Skeletal muscle tissue (tissue), 4 donors: ENCODE data around the gene ING3. TPM values are rescaled to one million over a fixed set of nuclear protein-coding genes. Genes with fewer than 3 reads are reported as not detected.
"Not testable (repeated sequence)": the region's sequence is repeated elsewhere in the genome, so short reads cannot be mapped to it uniquely, and the experiment has no call there.

Experiments used
- H3K27ac ChIP-seq: one replicate; pipeline ENCODE4 v1.7.0; 2013; ENCODE audit warnings: mild to moderate bottlenecking, low read depth, low read length, inconsistent platforms
- H3K27me3 ChIP-seq, 3 donors: one replicate each; pipeline ENCODE4 v1.7.0; 2013; ENCODE audit warnings: low read length in 3 of 3; ENCODE audit not compliant: control insufficient read depth in 3 of 3, insufficient read depth in 3 of 3
- H3K36me3 ChIP-seq, 3 donors: one replicate each; pipeline ENCODE4 v1.7.0; 2013; ENCODE audit warnings: low read length in 3 of 3; ENCODE audit not compliant: control insufficient read depth in 3 of 3, insufficient read depth in 3 of 3
- H3K4me1 ChIP-seq, 3 donors: one replicate each; pipeline ENCODE4 v1.7.0; 2013; ENCODE audit warnings: low read length in 3 of 3, mild to moderate bottlenecking in 3 of 3; ENCODE audit not compliant: control insufficient read depth in 3 of 3, insufficient read depth in 3 of 3
- H3K4me3 ChIP-seq, 3 donors: one replicate each; pipeline ENCODE4 v1.7.0; 2013; ENCODE audit warnings: low read length in 3 of 3
- H3K9ac ChIP-seq, 3 donors: one replicate each; pipeline ENCODE4 v1.7.0; 2013; ENCODE audit warnings: low read length in 3 of 3, mild to moderate bottlenecking in 3 of 3, moderate library complexity in 2 of 3, low read depth in 1 of 3
- H3K9me3 ChIP-seq, 3 donors: one replicate each; pipeline ENCODE4 v1.7.0; 2013; ENCODE audit warnings: low read length in 3 of 3; ENCODE audit not compliant: control insufficient read depth in 3 of 3
- total RNA-seq: library from RNA; depleted of rRNA; stranded (reverse); fragments of >200 nt; gene quantifications from one replicate; pipeline ENCODE4 v1.2.3, GENCODE V29; 2014
- donor health status: Osteomylitis.

Gene ING3
- total RNA-seq, 1 donor from 2014 or later, result 11.5 TPM

DNA sequence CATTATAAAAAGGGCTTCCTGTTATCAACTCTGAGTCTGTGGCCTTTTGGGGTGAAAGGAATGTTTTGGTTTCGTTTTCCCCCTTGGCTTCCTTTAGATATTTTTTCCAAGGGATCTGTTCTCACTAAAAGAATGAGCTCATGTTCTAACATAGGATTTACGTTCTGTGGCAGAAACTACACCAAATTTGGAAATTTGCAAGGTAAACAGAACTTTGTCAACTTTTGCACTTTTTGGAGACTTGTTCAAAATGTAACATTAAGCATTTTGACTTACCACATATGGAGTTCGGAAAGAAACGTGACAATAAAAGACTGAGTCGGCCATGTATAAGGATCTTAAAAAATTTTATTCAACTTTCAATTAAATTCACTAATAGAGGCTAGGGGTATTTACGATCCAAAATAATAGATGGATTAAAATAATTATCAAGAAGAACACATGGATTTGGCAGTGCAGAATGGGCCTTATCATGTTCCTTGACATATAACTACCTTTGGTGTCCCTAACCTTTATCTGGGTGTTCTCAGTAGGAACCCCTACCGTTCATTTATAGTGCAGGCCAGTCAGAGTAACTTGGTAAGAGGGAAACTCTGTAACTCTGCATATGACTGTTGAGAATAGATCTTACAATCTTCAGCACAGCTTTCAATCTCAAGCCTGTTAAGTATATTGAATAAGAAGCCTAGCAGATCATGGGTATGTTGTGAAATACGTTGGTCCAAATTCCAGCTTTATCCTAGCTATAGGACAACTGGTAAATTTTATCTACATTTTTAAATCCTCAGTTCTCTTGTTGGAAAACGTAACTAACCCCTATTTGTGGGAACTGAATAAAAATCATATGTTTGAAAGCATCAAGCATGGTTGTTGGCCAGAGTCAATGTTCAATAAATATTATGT is 49.8 kb downstream of the ING3 start:
- H3K27me3 ChIP-seq, result no peaks in the 10 kb centered on the region
- H3K27ac ChIP-seq, result peak overlapping the region; percentile 55
- no peaks in the 10 kb centered on the region for H3K9me3 ChIP-seq
- H3K36me3 ChIP-seq, result peaks cover 0 to 2% (median 0%) of the 10 kb centered on the region in 3 donors
- no peak overlapping the region for H3K9ac ChIP-seq
- peak overlapping the region in 1 of 3 donors; percentile 1 for H3K4me3 ChIP-seq
- peaks cover 41 to 51% (median 48%) of the 10 kb centered on the region in 3 donors for H3K4me1 ChIP-seq

DNA sequence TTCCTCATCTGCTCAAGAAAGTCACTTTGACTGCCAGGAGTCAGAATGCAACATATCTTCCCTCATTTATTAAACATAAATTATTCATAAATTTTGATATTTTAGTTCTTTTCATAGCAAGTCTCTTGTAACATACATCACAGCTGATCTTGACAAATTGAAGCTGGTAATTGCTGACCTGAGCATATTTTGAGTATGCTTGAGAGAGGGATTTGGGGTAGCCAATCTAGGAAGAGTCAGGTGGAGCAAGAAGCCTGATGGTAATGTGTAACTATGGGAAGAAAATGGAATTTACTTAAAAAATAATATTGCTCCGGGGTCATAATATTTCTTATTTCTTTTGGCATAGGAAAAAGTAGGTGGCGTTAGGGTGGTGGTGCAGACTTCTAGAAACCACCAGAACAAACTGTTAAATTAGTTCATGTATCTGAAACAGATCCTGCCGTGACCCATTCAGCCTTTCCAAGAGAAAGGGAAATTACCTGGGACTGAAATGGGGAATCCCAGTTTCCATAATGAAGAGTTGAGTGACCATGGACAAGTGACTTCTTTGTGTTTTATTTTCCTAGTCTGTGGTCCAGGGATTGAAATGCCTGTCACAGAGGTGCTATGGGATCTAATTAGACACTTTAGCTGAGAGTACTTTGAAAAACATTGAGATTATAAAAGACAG is 50.8 kb downstream of the ING3 start:
- Histone ChIP-seq H3K4me3 (no peak overlapping the region), H3K36me3 (peaks cover 0 to 2% (median 0%) of the 10 kb centered on the region in 3 donors), H3K4me1 (peaks cover 44 to 52% (median 46%) of the 10 kb centered on the region in 3 donors), H3K9ac (no peak overlapping the region), H3K9me3 (no peaks in the 10 kb centered on the region), H3K27me3 (no peaks in the 10 kb centered on the region), H3K27ac (no peak overlapping the region)

DNA sequence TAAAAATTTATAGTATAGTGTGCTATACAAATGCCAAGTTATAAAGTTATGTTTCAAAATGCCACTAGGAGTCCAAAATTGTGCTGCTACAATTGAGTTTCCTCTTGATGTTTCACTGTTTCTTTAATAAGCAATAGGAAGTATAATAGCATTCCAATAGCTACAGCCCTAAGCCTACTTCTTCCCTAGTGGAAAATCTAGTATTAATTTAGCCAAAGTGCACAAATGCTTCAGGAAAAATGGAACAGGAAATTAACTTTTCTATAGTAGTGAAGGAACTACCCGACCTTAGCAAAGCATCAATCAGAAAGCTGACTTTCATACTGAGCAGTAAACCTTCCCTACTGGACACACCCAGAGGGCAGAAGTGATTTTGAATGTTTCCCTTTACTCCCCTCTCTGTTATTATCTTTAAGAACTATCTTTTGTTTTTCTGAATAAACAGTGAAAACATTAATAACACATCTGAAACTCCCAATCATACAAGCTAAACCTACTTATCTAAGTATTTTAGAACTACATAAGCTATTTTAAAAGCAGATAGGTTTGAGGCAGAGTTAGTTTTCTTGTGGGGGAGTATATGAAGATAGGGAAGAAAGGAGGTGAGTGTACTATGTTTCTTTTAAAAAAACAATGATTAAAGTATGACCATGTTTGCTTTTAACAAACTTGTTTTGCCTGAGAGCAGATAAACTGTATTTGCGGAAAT is 51.6 kb downstream of the ING3 start:
- H3K9ac ChIP-seq, result no peak overlapping the region
- H3K36me3 ChIP-seq, result no peaks in the 10 kb centered on the region
- peak overlapping the region; percentile 36 for H3K27ac ChIP-seq
- H3K27me3 ChIP-seq, result no peaks in the 10 kb centered on the region
- H3K9me3 ChIP-seq, result no peaks in the 10 kb centered on the region
- H3K4me3 ChIP-seq, result no peak overlapping the region
- peaks cover 47 to 54% (median 47%) of the 10 kb centered on the region in 3 donors for H3K4me1 ChIP-seq

DNA sequence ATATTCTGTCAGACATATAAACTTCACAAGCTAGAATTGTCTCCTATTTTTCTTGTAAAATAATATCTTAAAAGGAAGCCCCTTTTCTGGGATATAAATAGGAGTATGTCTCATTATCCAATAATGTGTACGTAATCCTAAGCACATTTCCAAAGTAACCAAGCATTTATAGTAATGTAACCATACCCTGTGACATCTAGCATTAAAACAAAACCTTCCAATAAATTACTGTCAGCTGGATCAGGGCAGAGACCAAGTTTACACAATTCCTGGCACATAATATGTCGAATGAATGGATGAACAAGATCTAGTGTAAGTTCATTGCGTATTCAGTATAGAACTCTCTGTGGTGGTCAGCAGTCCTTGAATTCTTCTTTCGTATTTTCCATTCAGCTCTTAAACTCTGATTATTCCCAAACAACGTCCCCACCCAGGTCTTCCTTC is 52.2 kb downstream of the ING3 start:
- Histone ChIP-seq H3K4me1 (peaks cover 49 to 56% (median 51%) of the 10 kb centered on the region in 3 donors), H3K4me3 (no peak overlapping the region), H3K27ac (peak overlapping the region; percentile 46), H3K27me3 (no peaks in the 10 kb centered on the region), H3K36me3 (no peaks in the 10 kb centered on the region), H3K9ac (no peak overlapping the region), H3K9me3 (no peaks in the 10 kb centered on the region)

DNA sequence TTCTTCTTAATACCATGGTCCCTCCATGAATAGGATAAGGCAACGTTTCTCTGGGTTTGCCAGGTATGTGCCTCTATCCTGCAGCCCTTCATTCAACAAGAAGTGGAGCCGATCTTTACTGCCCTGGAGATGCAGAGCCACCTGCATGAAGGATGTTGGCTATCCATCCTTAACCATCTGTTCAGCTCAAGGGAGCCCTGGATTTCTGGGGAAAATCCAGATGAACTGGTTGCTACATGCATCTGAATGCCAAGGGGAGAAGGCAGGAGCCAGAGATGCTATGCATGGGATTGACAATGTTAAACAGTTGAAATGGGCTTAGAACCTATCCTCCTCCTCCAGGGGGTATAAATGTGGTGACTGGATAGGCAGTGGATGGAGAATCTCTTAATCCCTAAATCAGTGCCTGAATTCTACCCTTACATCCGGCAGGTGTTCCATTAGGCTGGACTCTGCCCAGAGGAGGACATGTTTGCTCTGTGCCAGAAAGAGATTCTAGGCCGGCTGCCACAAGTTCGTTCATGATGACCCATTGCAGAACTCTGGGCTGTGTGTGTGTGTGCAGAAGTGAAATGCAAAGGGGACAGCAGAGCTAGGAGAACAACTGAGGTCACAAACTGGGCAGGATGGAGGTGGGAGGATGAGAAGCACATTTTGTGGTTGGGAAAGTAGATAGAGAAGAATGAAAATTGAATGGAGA is 53.6 kb downstream of the ING3 start:
- no peak overlapping the region for H3K9ac ChIP-seq
- no peaks in the 10 kb centered on the region for H3K36me3 ChIP-seq
- H3K27me3 ChIP-seq, result no peaks in the 10 kb centered on the region
- peak overlapping the region; percentile 46 for H3K27ac ChIP-seq
- no peaks in the 10 kb centered on the region for H3K9me3 ChIP-seq
- H3K4me1 ChIP-seq, result peaks cover 52 to 58% (median 54%) of the 10 kb centered on the region in 3 donors
- H3K4me3 ChIP-seq, result peak overlapping the region in 1 of 3 donors; percentile 14

DNA sequence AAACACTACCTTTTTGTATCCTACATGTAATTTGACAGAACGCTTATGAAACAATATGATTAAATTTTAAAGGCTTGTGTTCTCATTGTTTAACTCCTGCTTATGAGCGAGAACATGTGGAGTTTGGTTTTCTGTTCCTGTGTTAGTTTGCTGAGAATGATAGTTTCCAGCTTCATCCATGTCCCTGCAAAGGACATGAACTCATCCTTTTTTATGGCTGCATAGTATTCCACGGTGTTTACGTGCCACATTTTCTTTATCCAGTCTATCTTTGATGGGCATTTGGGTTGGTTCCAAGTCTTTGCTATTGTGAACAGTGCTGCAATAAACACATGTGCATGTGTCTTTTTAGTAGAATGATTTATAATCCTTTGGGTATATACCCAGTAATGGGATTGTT is 54.5 kb downstream of the ING3 start:
- not testable (repeated sequence) for H3K9me3 ChIP-seq, H3K36me3 ChIP-seq, H3K27me3 ChIP-seq, H3K9ac ChIP-seq, H3K27ac ChIP-seq, H3K4me3 ChIP-seq
- H3K4me1 ChIP-seq, result peaks cover 49 to 54% (median 53%) of the 10 kb centered on the region in 3 donors

DNA sequence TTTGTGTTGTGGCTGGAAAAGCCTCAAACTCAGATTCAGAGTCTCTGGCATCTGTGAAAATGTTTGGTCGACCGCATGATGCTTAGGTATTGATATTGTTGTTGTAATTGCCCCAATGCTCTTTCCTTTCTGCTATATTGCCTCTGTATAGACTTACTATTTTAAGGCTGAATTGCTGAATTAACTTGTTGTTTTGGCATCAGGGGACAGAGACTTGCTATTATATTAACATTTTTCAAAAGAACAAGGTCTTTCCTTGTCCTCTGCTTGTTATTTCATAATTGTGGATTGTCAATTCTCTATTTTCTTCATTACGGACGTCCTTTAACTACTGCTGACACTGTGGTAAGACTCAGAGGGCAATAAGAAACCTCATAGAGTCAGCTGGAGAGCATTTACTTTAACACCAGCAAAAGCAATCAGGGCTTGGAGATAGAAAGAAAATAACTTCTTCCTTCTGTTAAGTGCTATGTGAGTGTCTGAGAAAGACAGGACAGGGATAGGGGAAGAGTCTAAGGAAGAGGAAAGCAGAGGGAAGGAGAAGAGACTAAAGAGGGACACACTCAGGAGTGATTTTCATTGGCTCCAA is 55.5 kb downstream of the ING3 start:
- Histone ChIP-seq H3K4me1 (peaks cover 48 to 50% (median 49%) of the 10 kb centered on the region in 3 donors), H3K9me3 (no peaks in the 10 kb centered on the region), H3K27me3 (no peaks in the 10 kb centered on the region), H3K9ac (peak overlapping the region in 1 of 3 donors; percentile 35), H3K36me3 (no peaks in the 10 kb centered on the region), H3K27ac (peak overlapping the region; percentile 12), H3K4me3 (peak overlapping the region in 1 of 3 donors; percentile 14)

DNA sequence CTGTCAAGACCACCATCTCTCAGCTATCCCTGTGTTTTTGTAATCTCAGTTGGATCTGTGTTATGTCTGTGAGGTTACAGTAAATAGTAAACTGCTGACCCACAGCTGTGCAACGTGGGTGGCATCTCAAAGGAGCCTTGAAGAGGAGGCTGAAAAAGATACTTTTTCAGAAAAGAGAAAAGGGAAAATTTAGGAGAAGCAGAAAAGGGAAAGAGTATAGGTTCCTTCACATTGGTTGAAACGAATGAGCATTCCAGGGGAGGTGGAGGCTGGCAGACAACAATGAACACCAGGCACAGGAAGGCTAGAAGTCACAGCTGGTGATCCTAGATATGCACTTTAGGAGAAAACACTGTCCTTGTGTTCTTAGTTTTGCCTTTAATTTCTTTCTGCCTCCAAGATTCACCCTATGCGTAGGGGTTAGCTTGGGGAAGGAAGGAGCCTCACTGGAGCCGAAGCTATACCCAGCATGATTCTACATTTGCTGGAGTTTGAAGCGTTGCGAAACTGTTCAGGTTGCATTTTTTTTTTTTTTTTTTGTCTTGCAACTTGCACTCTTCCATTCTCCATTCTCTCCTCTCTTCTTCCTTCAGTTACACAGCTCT is 56.2 kb downstream of the ING3 start:
- peak overlapping the region; percentile 12 for H3K27ac ChIP-seq
- no peaks in the 10 kb centered on the region for H3K9me3 ChIP-seq
- peak overlapping the region in 1 of 3 donors; percentile 14 for H3K4me3 ChIP-seq
- H3K27me3 ChIP-seq, result no peaks in the 10 kb centered on the region
- peaks cover 41 to 50% (median 49%) of the 10 kb centered on the region in 3 donors for H3K4me1 ChIP-seq
- H3K9ac ChIP-seq, result peak overlapping the region in 1 of 3 donors; percentile 35
- H3K36me3 ChIP-seq, result no peaks in the 10 kb centered on the region

DNA sequence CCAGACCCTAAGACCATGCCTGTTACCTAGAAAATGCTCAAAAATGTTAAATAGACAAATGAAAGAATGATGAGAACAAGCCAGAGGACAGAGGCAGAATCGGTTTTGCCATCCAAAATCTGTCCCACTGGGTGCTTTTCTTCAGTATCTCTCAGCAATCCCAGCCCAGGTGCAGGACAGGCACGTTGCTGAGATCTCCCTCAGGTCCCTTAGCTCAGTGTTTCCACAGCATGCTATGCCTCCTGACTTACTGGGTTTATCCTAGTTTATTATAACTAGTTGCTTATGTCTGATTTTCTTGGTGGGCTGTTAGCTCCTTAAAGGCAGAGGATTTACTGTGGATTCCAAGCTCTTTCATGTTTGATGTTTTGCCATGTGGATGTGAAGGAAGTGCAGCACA is 58.2 kb downstream of the ING3 start:
- Histone ChIP-seq H3K4me1 (peaks cover 35 to 42% (median 35%) of the 10 kb centered on the region in 3 donors), H3K36me3 (no peaks in the 10 kb centered on the region), H3K27me3 (no peaks in the 10 kb centered on the region), H3K9ac (no peak overlapping the region), H3K9me3 (no peaks in the 10 kb centered on the region), H3K27ac (peak overlapping the region; percentile 3), H3K4me3 (no peak overlapping the region)
